Ovary (tissue), 9 donors: ENCODE measurements around the gene TLR1. TPM values are rescaled to one million over a fixed set of nuclear protein-coding genes. Genes with fewer than 3 reads are reported as not detected.
"Not testable (repeated sequence)": the region's sequence is repeated elsewhere in the genome, so short reads cannot be mapped to it uniquely, and the experiment has no call there.

ENCODE experiments used
- DNase-seq, 5 donors: peaks; one replicate each; pipeline ENCODE4 v3.0.0-alpha.2; 2019 to 2020
- H3K27ac ChIP-seq, 2 donors: fragments of 200-600 bp; one replicate each; pipeline versions ENCODE4 v1.5.1 to v1.8.0; 2019 to 2022
- H3K27me3 ChIP-seq: fragments of 200-600 bp; one replicate; pipeline ENCODE4 v1.8.0; 2022
- H3K36me3 ChIP-seq: fragments of 200-600 bp; sonication (generic); one replicate; pipeline ENCODE4 v1.5.1; 2019
- H3K4me1 ChIP-seq: one replicate; pipeline ENCODE4 v1.8.1; 2013; ENCODE audit warnings: mild to moderate bottlenecking, moderate library complexity; ENCODE audit not compliant: insufficient read depth
- H3K4me3 ChIP-seq: fragments of 200-600 bp; sonication (generic); one replicate; pipeline ENCODE4 v1.5.1; 2017
- H3K9me3 ChIP-seq, 2 donors: fragments of 200-600 bp in 1 of 2; sonication (generic) in 1 of 2; one replicate each; pipeline versions ENCODE4 v1.5.1 to v1.8.1; 2013 to 2019; ENCODE audit warnings: mild to moderate bottlenecking in 1 of 2, moderate library complexity in 1 of 2
- EP300 ChIP-seq: sonication (generic); formaldehyde crosslinking; IDR thresholded peaks from one replicate; pipeline ENCODE4 v1.6.1; 2017; ENCODE audit warnings: antibody characterized with exemption
- POLR2A ChIP-seq: fragments of 450-650 bp; IDR thresholded peaks from one replicate; pipeline ENCODE4 v1.6.1; 2017; ENCODE audit warnings: antibody characterized with exemption, mild to moderate bottlenecking, moderate library complexity
- WGBS, 3 donors: extraction: QIAGEN DNeasy Blood & Tissue Kit in 1 of 3; methylation state at CpG; one replicate each; pipeline versions ENCODE4 v1.1.5 to v1.1.7; 2013 to 2017; 5-methylcytosine and 5-hydroxymethylcytosine counted together
- intact Hi-C, 4 donors: fragments of 100-400 bp; cut with DNase I; formaldehyde crosslinking; loops; one replicate each; pipeline versions ENCODE4 v1.11.0 to v1.15.1; 2022 to 2023
- polyA plus RNA-seq, 2 donors: library from polyadenylated mRNA; stranded (reverse); fragments of 200-250 nt in 1 of 2; fragments of 350-450 nt in 1 of 2; fragmentation: Illumina TruSeq in 1 of 2; extraction: RNeasy Lipid Tissue Mini Kit (QIAGEN cat#74804) in 1 of 2; gene quantifications; one replicate each; pipeline ENCODE4 v1.2.3, GENCODE V29; 2013 to 2014
- total RNA-seq, 7 donors: library from RNA; depleted of rRNA in 2 of 7; stranded (reverse); fragments of >200 nt in 2 of 7; fragmentation: NEBNext Ultra II Directional in 3 of 7; extraction: Animal tissue kit (Norgen Biotek cat#: 25700) in 3 of 7; gene quantifications; one replicate each; pipeline versions ENCODE4 v1.1.0 to v1.2.4, GENCODE V29; 2016 to 2023
- TF ChIP-seq, protein P1 (sequence below), 3 donors: fragments of 450-650 bp in 2 of 3; fragments of 200-600 bp in 1 of 3; IDR thresholded peaks; one replicate each; pipeline versions ENCODE4 v1.5.1 to v1.8.0; 2016 to 2022; ENCODE audit warnings: antibody characterized with exemption in 3 of 3, mild to moderate bottlenecking in 1 of 3
- donor health status: DM: no; HTN: no; CAD: no; lungs with moderate emphysema.
- donor health status: DM: no; HTN: no; CAD: no.
- donor health status: Bipolar disorder and iron deficiency.
- donor health status: DM: yes; HTN: yes; CAD: no.
- donor health status: DM: no; HTN: no; CAD: no.
- donor health status: DM: yes; HTN: yes; CAD: no.

TLR1 gene
- total and polyA plus RNA-seq, 9 donors = 5.0 to 24.0 (median 10.1) TPM

DNA sequence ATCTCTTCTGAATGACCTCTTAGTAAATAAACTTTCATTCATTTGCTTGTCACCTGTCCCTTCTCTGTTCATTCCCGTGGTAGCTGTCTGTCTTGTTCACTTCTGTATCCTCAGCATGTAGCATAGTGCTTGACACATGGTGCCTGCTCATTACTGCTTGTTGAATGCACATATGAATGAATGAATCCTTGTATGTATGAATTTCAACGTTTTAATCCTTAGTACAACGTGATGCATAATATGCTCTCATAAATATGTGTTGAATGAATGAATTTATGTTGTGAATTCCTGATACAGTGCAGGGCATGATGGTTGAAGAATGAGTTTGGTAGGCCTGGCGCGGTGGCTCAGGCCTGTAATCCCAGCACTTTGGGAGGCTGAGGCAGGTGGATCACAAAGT, 24.8 kb downstream of the TLR1 start:
- H3K36me3 ChIP-seq = no peaks in the 10 kb centered on the region
- WGBS, 3 donors = 79 to 81% (median 80%) methylated on average over 5 of the region's 5 CpGs
- no peak for DNase-seq
- no peak overlapping the region for H3K4me3 ChIP-seq
- no peaks in the 10 kb centered on the region for H3K4me1 ChIP-seq
- no peaks in the 10 kb centered on the region for H3K9me3 ChIP-seq
- intact Hi-C loops = loop anchor here in 1 of 4 donors (5.0 kb wide), 1 partner anchor 717 kb away; no protein-coding TSS in a partner anchor
- no peak overlapping the region for H3K27ac ChIP-seq
- TF ChIP-seq POLR2A (no peak), EP300 (no peak)
- TF ChIP-seq, protein P1, sequence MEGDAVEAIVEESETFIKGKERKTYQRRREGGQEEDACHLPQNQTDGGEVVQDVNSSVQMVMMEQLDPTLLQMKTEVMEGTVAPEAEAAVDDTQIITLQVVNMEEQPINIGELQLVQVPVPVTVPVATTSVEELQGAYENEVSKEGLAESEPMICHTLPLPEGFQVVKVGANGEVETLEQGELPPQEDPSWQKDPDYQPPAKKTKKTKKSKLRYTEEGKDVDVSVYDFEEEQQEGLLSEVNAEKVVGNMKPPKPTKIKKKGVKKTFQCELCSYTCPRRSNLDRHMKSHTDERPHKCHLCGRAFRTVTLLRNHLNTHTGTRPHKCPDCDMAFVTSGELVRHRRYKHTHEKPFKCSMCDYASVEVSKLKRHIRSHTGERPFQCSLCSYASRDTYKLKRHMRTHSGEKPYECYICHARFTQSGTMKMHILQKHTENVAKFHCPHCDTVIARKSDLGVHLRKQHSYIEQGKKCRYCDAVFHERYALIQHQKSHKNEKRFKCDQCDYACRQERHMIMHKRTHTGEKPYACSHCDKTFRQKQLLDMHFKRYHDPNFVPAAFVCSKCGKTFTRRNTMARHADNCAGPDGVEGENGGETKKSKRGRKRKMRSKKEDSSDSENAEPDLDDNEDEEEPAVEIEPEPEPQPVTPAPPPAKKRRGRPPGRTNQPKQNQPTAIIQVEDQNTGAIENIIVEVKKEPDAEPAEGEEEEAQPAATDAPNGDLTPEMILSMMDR (IDR thresholded peaks at IDR 0.05) = no peak
- no peaks in the 10 kb centered on the region for H3K27me3 ChIP-seq

DNA sequence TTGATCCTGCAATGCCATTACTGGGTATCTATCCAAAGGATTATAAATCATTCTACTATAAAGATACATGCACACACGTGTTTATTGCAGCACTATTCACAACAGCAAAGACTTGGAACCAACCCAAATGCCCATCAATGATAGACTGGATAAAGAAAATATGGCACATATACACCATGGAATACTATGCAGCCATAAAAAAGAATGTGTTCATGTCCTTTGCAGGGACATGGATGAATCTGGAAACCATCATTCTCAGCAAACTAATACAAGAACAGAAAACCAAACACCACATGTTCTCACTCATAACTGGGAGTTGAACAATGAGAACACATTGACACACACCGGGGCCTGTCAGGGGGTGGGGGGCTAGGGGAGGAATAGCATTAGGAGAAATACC, 26.7 kb downstream of the TLR1 start:
- H3K27me3 ChIP-seq, DNase-seq, intact Hi-C loops, H3K9me3 ChIP-seq, H3K4me3 ChIP-seq, H3K4me1 ChIP-seq, H3K27ac ChIP-seq, H3K36me3 ChIP-seq: not testable (repeated sequence)
- WGBS, 3 donors = 69 to 80% (median 73%) methylated on average over 2 of the region's 2 CpGs

DNA sequence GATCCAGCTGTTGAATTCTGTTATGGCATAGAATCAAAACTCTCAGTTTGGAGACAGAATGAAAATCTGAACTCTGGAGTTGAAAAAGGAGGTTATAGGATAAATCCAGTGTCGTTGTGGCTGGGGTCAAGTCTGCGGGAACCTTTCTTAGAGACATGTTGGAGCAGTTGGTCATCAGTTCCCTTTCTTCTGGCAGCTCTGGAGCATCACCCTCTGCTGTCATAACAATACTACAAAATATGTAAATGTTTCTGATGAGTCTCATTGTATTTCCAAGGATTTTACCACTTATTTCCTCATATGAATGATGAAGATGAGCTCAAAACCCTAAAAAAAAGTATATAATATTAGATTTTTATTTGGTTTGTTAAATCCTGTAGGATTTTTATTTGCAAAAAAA, 29.3 kb downstream of the TLR1 start:
- intact Hi-C loops = no loop called here
- TF ChIP-seq, protein P1 (IDR thresholded peaks at IDR 0.05) = no peak
- TF ChIP-seq EP300 (no peak), POLR2A (no peak)
- 79 to 81% (median 81%) methylated on average over 2 of the region's 2 CpGs for WGBS, 3 donors

DNA sequence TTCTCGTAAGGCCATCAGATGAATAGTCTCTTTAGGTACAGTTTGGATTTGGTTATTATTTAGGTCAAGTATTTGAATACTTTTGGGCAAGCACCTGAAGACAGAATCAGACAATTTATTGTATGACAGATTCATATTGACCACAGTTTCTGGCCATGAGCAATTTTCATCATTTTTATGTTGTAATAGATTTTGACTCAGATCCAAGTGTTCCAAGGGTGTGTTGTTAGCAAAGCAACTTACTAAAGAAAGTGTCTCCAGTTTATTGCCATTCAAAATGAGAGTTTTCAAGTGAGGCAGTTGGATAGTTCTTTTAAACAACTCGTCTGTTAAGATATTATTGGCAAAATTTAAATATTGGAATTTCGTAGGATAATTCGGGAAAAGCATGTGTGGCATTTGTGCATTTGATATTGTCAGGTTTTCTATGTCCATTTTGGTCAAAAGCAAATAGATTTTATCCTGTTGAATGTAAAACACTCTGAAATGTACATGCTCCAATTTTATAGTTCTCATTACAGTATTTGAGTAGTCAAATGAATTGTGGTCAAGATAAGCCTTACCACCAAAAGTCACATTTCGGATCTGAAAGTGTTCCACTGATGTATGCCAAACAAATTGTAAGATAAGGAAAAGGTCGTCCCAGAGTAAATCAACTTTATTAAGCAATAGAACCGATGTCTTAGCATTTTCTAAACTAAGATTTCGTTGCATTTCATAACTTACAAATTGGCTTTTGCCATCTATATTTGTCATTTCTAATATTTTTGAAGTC, 30.2 kb downstream of the TLR1 start:
- WGBS, 3 donors = 85 to 87% (median 86%) methylated on average over 8 of the region's 8 CpGs
- H3K9me3 ChIP-seq = no peaks in the 10 kb centered on the region
- DNase-seq = no peak
- no peak overlapping the region for H3K4me3 ChIP-seq
- no peaks in the 10 kb centered on the region for H3K4me1 ChIP-seq
- no peaks in the 10 kb centered on the region for H3K36me3 ChIP-seq
- TF ChIP-seq, protein P1 (IDR thresholded peaks at IDR 0.05) = no peak
- no peak for TF ChIP-seq EP300
- H3K27me3 ChIP-seq = no peaks in the 10 kb centered on the region
- H3K27ac ChIP-seq = no peak overlapping the region
- intact Hi-C loops = no loop called here

More for the DNA sequence above, 29.3 kb downstream of the TLR1 start:
- Histone ChIP-seq H3K27me3 (no peaks in the 10 kb centered on the region), H3K4me3 (no peak overlapping the region), H3K4me1 (no peaks in the 10 kb centered on the region), H3K27ac (no peak overlapping the region), H3K36me3 (no peaks in the 10 kb centered on the region), H3K9me3 (no peaks in the 10 kb centered on the region)
- no peak for DNase-seq

DNA sequence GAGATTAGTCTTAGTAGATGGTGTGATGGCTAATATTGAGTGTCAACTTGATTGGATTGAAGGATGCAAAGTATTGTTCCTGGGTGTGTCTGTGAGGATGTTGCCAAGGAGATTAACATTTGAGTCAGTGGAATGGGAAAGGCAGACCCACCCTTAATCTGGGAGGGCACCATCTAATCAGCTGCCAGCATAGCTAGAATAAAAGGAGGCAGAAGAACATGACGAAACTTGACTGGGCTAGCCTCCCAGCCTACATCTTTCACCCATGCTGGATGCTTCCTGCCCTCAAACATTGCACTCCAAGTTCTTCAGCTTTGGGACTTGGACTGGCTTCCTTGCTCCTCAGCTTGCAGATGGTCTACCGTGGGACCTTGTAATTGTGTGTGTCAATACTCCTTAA, 34.3 kb downstream of the TLR1 start:
- H3K9me3 ChIP-seq, H3K4me3 ChIP-seq, intact Hi-C loops, H3K27me3 ChIP-seq, H3K4me1 ChIP-seq, H3K36me3 ChIP-seq, DNase-seq, H3K27ac ChIP-seq: not testable (repeated sequence)
- 96 to 98% (median 96%) methylated on average over 2 of the region's 2 CpGs for WGBS, 3 donors
